GM21723 (cell line): ENCODE data around the gene NMT2.

Experiments used
- ATAC-seq: cut with Tn5 transposase; IDR thresholded peaks from one replicate; pipeline ENCODE4 v1.9.1; 2021; ENCODE audit warnings: mild to moderate bottlenecking, moderate library complexity; ENCODE audit not compliant: unreplicated experiment

The NMT2 gene

GRCh38 chr10:15146366-15146765 is 22.1 kb downstream of the NMT2 start:
- ATAC-seq, result no peak

GRCh38 chr10:15144788-15145187 is 23.7 kb downstream of the NMT2 start:
- ATAC-seq, result no peak

GRCh38 chr10:15141136-15142054 is 27.1 kb downstream of the NMT2 start:
- peak; percentile 97 for ATAC-seq

GRCh38 chr10:15140698-15141097 is 27.8 kb downstream of the NMT2 start:
- ATAC-seq, result no peak

GRCh38 chr10:15137636-15138035 is 30.9 kb downstream of the NMT2 start:
- no peak for ATAC-seq

GRCh38 chr10:15137036-15137359 is 31.5 kb downstream of the NMT2 start:
- no peak for ATAC-seq

- no peak for ATAC-seq
Observed at GRCh38 chr10:15136129-15137035, 32.1 kb downstream of the NMT2 start.

- no peak for ATAC-seq
Observed at GRCh38 chr10:15131330-15131729, 37.2 kb downstream of the NMT2 start.

- no peak for ATAC-seq
Observed at GRCh38 chr10:15124908-15125307, 43.6 kb downstream of the NMT2 start.

GRCh38 chr10:15124190-15124589 is 44.3 kb downstream of the NMT2 start:
- ATAC-seq, result no peak

- no peak for ATAC-seq
Observed at GRCh38 chr10:15123749-15124184, 44.7 kb downstream of the NMT2 start.

- peak; percentile 88 for ATAC-seq
Observed at GRCh38 chr10:15122477-15123030, 45.9 kb downstream of the NMT2 start.

GRCh38 chr10:15121707-15122106 is 46.8 kb downstream of the NMT2 start:
- ATAC-seq, result no peak

GRCh38 chr10:15120523-15120922 is 48.0 kb downstream of the NMT2 start:
- no peak for ATAC-seq

GRCh38 chr10:15118615-15119014 is 49.9 kb downstream of the NMT2 start:
- ATAC-seq, result no peak

GRCh38 chr10:15116225-15116624 is 52.3 kb downstream of the NMT2 start:
- ATAC-seq, result no peak

- no peak for ATAC-seq
Observed at GRCh38 chr10:15113766-15114165, 54.7 kb downstream of the NMT2 start.

- no peak for ATAC-seq
Observed at GRCh38 chr10:15112657-15113056, 55.8 kb downstream of the NMT2 start.

GRCh38 chr10:15106352-15107013 is 62.0 kb downstream of the NMT2 start:
- ATAC-seq, result peak; percentile 87

GRCh38 chr10:15103513-15103912 is 65.0 kb downstream of the NMT2 start:
- ATAC-seq, result no peak

GRCh38 chr10:15099886-15100285 is 68.6 kb downstream of the NMT2 start:
- no peak for ATAC-seq
